Stimulated activated CD8-positive, alpha-beta memory T cell treated with anti-CD3 and anti-CD28 coated beads, Interleukin-2, amount 100 ng/mL, for 1 hour (primary cell): ENCODE measurements around the gene LTBP1.
"Not testable (repeated sequence)": the region's sequence is repeated elsewhere in the genome, so short reads cannot be mapped to it uniquely, and the experiment has no call there.

Source experiments
- DNase-seq, 2 donors: peaks; one replicate each; pipeline ENCODE4 v3.0.0-alpha.2; 2020; ENCODE audit warnings: low read depth in 2 of 2

Gene LTBP1, protein sequence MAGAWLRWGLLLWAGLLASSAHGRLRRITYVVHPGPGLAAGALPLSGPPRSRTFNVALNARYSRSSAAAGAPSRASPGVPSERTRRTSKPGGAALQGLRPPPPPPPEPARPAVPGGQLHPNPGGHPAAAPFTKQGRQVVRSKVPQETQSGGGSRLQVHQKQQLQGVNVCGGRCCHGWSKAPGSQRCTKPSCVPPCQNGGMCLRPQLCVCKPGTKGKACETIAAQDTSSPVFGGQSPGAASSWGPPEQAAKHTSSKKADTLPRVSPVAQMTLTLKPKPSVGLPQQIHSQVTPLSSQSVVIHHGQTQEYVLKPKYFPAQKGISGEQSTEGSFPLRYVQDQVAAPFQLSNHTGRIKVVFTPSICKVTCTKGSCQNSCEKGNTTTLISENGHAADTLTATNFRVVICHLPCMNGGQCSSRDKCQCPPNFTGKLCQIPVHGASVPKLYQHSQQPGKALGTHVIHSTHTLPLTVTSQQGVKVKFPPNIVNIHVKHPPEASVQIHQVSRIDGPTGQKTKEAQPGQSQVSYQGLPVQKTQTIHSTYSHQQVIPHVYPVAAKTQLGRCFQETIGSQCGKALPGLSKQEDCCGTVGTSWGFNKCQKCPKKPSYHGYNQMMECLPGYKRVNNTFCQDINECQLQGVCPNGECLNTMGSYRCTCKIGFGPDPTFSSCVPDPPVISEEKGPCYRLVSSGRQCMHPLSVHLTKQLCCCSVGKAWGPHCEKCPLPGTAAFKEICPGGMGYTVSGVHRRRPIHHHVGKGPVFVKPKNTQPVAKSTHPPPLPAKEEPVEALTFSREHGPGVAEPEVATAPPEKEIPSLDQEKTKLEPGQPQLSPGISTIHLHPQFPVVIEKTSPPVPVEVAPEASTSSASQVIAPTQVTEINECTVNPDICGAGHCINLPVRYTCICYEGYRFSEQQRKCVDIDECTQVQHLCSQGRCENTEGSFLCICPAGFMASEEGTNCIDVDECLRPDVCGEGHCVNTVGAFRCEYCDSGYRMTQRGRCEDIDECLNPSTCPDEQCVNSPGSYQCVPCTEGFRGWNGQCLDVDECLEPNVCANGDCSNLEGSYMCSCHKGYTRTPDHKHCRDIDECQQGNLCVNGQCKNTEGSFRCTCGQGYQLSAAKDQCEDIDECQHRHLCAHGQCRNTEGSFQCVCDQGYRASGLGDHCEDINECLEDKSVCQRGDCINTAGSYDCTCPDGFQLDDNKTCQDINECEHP (N-terminal part only)

DNA sequence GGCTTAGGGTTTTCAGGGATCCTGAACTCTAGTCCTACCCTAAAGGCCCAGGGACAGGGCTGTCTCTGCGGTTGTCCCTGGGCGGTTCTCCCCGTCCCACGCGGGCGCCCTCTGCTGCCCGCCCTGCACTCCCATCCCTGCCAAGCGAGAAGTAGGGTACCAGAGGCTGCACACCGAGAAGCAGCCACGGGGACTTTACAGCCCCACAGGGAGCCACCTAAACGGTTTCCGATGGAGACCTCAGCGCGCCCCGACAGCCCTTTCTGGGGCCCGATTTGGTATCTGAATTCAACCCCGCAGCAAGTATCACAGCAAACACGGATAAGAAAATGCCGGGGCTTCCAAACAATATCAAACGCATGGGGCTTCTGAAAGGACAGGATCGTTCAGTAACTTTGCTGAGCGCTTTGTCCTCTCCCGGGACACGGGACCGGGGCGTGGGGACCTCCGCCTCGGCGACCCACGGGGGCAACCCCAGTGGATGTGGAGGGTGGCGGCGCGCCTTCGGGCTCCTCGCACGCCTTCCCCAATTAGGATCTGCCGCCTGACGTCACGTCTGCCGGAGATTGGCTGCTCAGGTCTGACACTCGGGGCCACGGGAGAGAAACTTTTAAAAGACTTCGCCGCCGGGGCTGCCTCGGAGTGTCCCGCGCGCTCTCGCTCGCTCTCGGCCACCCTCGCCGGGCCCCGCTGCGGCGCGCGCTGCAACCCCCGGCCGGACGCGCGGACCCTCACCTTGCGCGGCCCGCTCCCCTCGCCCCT, at the start of gene LTBP1:
Gene LTBP1, plus strand, starts transcription at position 640 of the 762 bp plus-strand sequence. CDS start 372 bp downstream, outside the sequence.
- DNase-seq, result no peak

GRCh38 chr2:32900246-32900973, 46.3 kb upstream of the LTBP1 start:
- DNase-seq, result no peak

- no peak for DNase-seq
Measured at GRCh38 chr2:32901313-32901712, 45.4 kb upstream of the LTBP1 start.

DNA sequence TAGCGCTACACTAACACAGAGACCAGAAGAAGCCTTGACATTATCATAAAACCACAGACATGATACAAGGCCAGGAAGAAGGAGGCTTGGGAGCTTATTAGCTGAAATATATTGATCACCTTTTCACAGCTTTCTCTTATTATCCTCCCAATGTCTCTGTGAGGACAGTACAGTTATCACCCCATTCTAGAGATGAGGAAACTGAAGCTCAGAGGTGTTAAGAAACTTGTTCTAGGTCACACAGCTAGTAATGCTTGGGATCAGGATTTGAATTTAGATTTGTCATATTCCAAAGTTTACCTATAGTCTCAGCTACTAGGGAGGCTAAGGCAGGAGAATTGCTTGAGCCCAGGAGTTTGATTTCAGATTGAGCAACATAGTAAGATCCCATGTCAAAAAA, 44.6 kb upstream of the LTBP1 start:
- no peak for DNase-seq

- no peak for DNase-seq
Measured at GRCh38 chr2:32902986-32903385, 43.8 kb upstream of the LTBP1 start.

- DNase-seq, result no peak
Measured at GRCh38 chr2:32904074-32904473, 42.7 kb upstream of the LTBP1 start.

GRCh38 chr2:32904751-32905150, 42.0 kb upstream of the LTBP1 start:
- DNase-seq, result no peak

DNA sequence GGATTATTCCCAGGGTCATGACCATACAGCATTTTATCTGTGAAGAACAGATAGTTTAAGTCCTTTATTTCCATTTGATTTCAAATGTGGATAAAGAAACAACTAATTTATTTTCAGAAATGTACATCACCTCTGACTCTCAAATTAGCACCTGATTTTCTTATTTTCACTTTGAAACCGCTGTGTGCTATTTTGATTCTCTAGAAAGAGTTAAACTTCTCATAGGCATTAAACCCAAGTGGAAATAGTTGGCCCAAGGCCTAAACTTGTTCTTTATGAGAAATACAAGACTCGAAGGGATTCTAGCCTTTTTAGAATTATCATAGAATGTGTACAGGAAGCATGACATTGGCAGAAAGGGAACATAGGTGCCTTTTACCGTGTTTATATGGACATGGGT, 41.5 kb upstream of the LTBP1 start:
- no peak for DNase-seq

GRCh38 chr2:32910883-32911598, 35.7 kb upstream of the LTBP1 start:
- DNase-seq, result no peak

DNA sequence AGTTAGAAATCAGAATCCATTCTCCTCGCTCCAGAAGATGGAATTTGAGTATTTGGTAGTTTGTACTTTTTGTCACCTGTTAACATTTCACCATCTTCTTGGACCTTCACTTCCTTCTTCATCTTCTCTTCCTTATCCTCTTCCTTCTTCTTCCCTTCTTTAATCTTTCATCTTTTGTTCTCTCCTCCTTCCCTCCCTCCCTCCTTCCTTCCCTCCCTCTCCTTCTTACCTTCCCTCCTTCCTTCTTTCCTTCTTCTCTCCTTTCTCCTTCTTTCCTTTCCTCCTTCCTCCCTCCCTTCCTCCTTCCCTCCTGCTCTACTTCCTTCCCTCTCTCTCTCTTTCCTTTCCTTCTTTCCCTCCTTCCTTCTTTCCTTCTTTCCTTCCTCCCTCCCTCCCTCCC, 31.1 kb upstream of the LTBP1 start:
- no peak for DNase-seq

DNA sequence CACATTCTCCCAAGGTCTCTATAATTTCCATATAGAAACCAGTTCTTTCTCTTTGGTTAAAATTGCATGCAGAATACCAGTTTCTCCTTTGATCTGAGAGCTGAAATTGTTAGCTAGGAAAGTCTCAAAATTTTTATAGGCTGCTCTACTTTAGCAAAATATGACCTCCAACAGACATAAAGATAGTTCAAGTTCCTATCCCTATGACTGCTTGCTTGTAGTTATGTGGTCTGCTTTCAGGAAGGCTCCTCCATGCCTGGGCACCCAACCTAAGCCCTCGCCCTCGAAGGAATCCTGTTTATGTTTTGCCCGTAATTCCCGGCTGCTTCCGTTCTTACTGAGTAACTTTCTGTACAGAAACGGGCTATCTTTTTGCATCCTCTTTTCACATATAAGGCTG, 28.0 kb upstream of the LTBP1 start:
- no peak for DNase-seq

- DNase-seq, result not testable (repeated sequence)
Measured at GRCh38 chr2:32919901-32920300, 26.9 kb upstream of the LTBP1 start.

GRCh38 chr2:32921486-32921885, 25.3 kb upstream of the LTBP1 start:
- not testable (repeated sequence) for DNase-seq

- DNase-seq, result no peak
Measured at GRCh38 chr2:32922501-32922900, 24.3 kb upstream of the LTBP1 start.

- DNase-seq, result no peak
Measured at GRCh38 chr2:32923109-32923508, 23.6 kb upstream of the LTBP1 start.

DNA sequence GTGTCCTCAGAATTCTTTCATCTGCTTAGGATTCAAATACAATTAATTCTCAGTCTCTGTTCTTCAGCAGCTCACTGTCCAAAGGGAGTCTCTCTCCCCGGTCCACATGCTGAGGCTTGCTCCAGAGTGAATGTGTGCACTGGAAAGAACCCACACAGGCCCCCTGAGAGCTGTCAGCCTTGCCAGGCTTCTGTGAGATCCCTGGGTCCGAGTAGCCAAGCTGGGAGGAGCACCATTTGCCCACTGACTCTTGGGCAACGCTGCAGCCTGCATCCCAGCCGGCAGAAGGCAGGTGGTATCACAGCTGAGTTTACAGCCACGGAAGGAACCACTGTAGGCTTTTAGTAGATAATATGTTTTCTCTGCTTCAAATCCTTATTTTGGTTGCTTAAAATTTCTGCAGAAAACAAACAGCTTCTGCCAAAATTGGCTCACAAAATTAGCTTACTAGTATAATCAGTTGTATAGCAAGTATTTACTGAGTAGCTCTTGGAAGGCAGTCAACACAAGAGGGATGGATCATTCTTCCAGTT, 21.4 kb upstream of the LTBP1 start:
- DNase-seq, result no peak

GRCh38 chr2:32925976-32926707, 20.6 kb upstream of the LTBP1 start:
- DNase-seq, result no peak

GRCh38 chr2:32926708-32927084, 20.1 kb upstream of the LTBP1 start:
- DNase-seq, result no peak

- no peak for DNase-seq
Measured at GRCh38 chr2:32930436-32930835, 16.3 kb upstream of the LTBP1 start.
